ENCODE data around the gene MEF2B.

MEF2B gene

DNA sequence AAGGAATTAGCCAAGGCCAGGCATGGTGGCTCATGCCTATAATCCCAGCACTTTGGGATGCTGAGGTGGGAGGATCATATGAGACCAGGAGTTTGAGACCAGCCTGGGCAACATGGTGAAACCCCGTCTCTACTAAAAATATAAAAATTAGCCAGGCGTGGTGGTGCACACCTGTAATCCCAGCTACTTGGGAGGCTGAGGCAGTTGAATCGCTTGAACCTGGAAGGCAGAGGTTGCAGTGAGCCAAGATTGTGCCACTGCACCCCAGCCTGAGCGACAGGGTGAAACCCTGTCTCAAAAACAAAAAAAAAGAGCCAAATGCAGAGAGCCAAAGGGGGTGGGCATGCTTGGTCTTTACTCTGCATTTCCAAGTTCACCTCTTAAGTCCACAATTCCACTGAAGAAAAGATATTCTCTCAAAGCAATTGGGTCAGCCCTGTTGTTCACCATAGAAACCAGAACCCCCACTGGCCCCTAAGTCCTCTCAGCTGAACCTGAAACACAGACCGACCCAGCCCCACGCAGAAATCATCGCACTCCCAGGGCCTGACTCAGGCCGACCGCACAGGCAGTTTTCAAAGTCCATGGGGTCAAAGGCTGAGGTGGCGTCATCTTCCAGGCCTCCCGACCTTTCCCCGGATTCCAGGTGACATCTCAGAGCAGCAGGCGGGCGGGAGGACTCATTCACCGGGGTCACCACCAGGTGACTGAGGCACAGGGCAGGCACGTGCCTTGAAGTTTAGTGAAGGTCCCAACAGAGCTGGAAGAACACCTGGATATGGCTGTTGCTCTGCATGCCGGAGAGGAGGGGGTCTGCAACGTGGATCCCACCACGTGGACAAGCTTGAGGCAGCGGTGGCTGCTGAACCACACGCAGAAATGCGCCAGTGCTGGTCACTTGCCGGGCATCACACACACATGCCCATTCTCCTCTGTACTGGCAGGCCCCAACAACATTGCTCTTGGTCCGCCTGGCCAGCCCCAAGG is 73.1 kb downstream of the MEF2B start:
- no peak for DNase-seq

GRCh38 chr19:19095691-19096090 is 74.4 kb downstream of the MEF2B start:
- no peak for DNase-seq
